ENCODE measurements around the gene TAB2.

DNA sequence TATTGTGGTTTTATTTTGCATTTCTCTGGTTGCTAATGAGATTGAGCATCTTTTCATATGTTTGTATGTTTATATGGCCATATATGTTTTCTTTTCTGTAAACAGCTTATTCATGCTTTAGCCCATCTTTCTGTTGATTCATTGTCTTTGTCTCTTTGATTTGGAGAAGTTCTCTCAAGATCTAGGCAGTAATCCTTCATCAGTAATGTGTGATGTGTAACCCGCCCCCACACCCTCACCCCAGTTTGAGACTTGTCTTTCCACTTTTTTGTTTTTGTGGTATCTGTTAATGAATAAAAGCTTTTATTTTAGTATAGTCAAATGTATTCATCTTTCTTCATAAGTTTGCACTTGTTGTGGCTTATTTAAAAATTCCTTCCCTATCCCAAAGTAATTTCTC lies 141.3 kb downstream of the TAB2 start:
- TF ChIP-seq, protein P1, sequence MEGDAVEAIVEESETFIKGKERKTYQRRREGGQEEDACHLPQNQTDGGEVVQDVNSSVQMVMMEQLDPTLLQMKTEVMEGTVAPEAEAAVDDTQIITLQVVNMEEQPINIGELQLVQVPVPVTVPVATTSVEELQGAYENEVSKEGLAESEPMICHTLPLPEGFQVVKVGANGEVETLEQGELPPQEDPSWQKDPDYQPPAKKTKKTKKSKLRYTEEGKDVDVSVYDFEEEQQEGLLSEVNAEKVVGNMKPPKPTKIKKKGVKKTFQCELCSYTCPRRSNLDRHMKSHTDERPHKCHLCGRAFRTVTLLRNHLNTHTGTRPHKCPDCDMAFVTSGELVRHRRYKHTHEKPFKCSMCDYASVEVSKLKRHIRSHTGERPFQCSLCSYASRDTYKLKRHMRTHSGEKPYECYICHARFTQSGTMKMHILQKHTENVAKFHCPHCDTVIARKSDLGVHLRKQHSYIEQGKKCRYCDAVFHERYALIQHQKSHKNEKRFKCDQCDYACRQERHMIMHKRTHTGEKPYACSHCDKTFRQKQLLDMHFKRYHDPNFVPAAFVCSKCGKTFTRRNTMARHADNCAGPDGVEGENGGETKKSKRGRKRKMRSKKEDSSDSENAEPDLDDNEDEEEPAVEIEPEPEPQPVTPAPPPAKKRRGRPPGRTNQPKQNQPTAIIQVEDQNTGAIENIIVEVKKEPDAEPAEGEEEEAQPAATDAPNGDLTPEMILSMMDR (IDR thresholded peaks at IDR 0.05), result no peak
- no peak for TF ChIP-seq EZH2 (IDR thresholded peaks at IDR 0.05; ENCODE audit: borderline replicate concordance, insufficient read depth, low read depth, low read length, poor library complexity, severe bottlenecking)
